GM12873 (cell line): Measurements from ENCODE around the gene CCDC69.

ENCODE experiments used
- CTCF ChIP-seq: IDR thresholded peaks from 2 replicates; pipeline ENCODE4 v1.5.1; 2012; ENCODE audit warnings: low read depth, mild to moderate bottlenecking, moderate library complexity, low read length, control low read depth; ENCODE audit not compliant: insufficient read depth; ENCODE audit errors: missing control alignments

Gene CCDC69

GRCh38 chr5:151142933-151143332 lies 81.0 kb downstream of the CCDC69 start:
- no peak for TF ChIP-seq CTCF

DNA sequence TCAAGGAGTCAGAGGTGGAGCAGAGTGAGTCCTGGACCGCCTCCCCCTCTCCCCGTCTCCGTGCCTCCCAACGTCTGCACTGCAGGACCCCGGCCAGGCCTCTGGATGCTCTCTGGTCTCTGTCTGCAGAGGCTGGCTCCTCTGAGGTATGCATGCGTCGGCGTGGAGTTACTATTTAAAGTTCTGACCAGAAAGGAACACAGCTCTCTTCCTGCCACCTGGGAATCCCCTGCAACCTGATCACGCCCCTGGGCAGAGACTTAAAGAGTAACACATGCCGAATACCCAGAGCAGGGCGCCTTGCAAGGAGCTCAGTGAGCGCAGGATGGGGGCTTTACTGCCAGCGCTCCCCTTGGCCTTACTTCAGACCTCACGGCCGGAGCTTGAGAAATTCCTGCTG lies 82.4 kb downstream of the CCDC69 start:
- TF ChIP-seq CTCF = no peak

GRCh38 chr5:151140686-151141459 lies 83.0 kb downstream of the CCDC69 start:
- TF ChIP-seq CTCF = no peak

GRCh38 chr5:151139646-151140045 lies 84.2 kb downstream of the CCDC69 start:
- no peak for TF ChIP-seq CTCF

DNA sequence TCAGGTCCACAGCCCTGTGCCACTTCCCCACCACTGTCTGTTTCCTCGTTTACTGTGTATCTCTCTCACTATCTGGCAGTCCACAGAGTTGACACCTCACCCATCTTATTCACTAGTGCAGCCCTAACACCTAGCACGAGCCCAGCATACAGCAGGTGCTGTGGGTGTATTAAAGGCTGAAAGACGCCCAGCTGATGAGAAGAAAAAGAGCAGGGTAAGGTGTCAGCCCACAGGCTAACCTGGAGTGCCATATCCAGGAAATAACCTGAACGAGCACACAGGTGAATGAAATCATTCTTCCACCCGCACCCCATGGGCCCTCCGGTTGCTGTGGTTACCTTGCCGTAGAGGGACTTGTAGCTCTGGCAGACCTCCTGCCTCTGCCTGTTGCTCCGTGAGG lies 84.9 kb downstream of the CCDC69 start:
- TF ChIP-seq CTCF = no peak

- TF ChIP-seq CTCF = no peak
Observed at GRCh38 chr5:151138114-151138513, 85.8 kb downstream of the CCDC69 start.

DNA sequence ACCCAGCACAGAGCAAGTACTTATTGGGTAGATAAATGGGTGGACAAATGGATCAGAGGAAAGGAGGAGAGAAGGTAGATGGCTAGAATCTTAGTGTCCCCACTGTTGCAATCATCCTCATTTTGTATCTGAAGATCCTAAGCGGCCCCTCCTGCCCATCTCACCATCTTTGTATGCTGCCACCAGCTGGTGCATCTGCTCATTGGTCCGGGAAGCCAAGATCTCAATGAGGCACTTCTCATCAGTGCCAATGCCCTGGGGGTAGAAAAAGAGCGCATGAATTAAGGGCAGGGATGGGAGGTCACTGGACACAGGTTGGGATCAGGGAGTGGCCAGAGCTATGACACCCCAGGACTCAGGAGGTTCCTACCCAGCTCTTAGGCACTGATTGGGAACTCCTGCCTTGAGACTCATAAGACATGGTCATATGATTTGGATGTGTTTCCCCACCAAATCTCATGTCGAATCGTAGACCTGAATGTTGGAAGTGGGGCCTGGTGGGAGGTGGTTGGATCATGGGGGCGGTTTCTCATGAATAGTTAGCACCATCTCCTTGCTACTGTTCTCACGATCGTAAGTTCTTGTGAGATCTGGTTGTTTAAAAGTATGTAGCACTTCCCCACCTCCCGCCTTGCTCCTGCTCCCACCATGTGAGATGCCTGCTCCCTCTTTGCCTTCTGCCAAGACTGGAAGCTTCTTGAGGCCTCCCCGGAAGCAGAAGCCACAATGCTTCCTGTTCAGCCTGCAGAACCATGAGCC lies 86.6 kb downstream of the CCDC69 start:
- no peak for TF ChIP-seq CTCF
